OCI-LY1 (cell line): ENCODE results near the gene ATP8B2.

ENCODE experiments used
- CTCF ChIP-seq: fragments of 200-600 bp; sonication (generic), shearing (Covaris generic); IDR thresholded peaks from 2 replicates; pipeline ENCODE4 v1.5.1; 2017; ENCODE audit warnings: mild to moderate bottlenecking, antibody characterized with exemption, low read length, moderate library complexity, mixed read lengths
- EZH2 ChIP-seq: fragments of 200-600 bp; sonication (generic), shearing (Covaris generic); IDR thresholded peaks from 2 replicates; pipeline ENCODE4 v1.8.0; 2017; ENCODE audit warnings: borderline replicate concordance, mixed run types, mild to moderate bottlenecking, antibody characterized with exemption, low read length, moderate library complexity, mixed read lengths

- peak; percentile 39 for TF ChIP-seq CTCF
- TF ChIP-seq EZH2 = no peak
Observed at GRCh38 chr1:154329152-154329521, 3.8 kb downstream of the ATP8B2 start.
